Right lobe of liver (tissue), 4 donors: ENCODE measurements around the gene SCAMP4.

ENCODE experiments used
- POLR2A ChIP-seq: fragments of 450-650 bp; IDR thresholded peaks from one replicate; pipeline ENCODE4 v1.6.1; 2017; ENCODE audit warnings: antibody characterized with exemption, mild to moderate bottlenecking
- TF ChIP-seq, protein P1 (sequence below), 4 donors: fragments of 200-600 bp in 3 of 4; fragments of 450-650 bp in 1 of 4; IDR thresholded peaks; one replicate each; pipeline versions ENCODE4 v1.5.1 to v1.8.0; 2016 to 2022; ENCODE audit warnings: antibody characterized with exemption in 4 of 4, mild to moderate bottlenecking in 2 of 4
- donor health status: DM: no; HTN: no; CAD: no.
- donor health status: DM: no; HTN: no; CAD: no.
- donor health status: DM: no; HTN: yes; CAD: no.

DNA sequence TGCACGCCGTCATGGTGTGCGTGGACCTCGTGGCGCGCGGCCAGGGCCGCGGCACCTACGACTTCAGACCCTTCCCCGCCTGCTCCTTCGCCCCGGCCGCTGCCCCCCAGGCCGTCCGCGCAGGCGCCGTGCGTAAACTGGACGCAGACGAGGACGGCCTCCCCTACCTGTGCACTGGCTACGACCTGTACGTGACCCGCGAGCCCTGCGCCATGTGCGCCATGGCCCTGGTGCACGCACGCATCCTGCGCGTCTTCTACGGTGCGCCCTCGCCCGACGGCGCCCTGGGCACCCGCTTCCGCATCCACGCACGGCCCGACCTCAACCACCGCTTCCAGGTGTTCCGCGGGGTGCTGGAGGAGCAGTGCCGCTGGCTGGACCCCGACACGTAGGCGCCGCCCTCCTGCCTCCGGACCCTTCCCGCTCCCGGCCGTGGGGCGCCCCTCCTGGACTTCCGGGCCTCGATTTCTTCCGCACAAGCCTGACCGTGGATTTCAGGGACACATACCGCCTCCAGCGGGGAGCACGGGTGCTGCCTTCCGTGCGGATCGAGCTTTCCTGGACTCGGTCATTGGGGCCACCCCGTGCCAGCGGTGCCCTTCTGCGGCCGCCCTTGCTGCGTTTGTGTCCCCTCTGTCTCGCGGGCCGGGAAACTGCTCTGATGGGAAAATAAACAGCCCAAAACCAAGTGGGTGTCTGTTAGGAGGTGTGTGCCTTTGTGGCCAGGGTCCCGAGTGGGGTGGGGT, 7.7 kb downstream of the SCAMP4 start:
- TF ChIP-seq, protein P1, sequence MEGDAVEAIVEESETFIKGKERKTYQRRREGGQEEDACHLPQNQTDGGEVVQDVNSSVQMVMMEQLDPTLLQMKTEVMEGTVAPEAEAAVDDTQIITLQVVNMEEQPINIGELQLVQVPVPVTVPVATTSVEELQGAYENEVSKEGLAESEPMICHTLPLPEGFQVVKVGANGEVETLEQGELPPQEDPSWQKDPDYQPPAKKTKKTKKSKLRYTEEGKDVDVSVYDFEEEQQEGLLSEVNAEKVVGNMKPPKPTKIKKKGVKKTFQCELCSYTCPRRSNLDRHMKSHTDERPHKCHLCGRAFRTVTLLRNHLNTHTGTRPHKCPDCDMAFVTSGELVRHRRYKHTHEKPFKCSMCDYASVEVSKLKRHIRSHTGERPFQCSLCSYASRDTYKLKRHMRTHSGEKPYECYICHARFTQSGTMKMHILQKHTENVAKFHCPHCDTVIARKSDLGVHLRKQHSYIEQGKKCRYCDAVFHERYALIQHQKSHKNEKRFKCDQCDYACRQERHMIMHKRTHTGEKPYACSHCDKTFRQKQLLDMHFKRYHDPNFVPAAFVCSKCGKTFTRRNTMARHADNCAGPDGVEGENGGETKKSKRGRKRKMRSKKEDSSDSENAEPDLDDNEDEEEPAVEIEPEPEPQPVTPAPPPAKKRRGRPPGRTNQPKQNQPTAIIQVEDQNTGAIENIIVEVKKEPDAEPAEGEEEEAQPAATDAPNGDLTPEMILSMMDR (IDR thresholded peaks at IDR 0.05), result no peak
- no peak for TF ChIP-seq POLR2A
